GM19395 (cell line): Measurements from ENCODE around the gene EPHA5.

Experiments
- ATAC-seq: cut with Tn5 transposase; IDR thresholded peaks from one replicate; pipeline ENCODE4 v1.9.1; 2021; ENCODE audit warnings: mild to moderate bottlenecking, moderate library complexity; ENCODE audit not compliant: unreplicated experiment

EPHA5 gene

DNA sequence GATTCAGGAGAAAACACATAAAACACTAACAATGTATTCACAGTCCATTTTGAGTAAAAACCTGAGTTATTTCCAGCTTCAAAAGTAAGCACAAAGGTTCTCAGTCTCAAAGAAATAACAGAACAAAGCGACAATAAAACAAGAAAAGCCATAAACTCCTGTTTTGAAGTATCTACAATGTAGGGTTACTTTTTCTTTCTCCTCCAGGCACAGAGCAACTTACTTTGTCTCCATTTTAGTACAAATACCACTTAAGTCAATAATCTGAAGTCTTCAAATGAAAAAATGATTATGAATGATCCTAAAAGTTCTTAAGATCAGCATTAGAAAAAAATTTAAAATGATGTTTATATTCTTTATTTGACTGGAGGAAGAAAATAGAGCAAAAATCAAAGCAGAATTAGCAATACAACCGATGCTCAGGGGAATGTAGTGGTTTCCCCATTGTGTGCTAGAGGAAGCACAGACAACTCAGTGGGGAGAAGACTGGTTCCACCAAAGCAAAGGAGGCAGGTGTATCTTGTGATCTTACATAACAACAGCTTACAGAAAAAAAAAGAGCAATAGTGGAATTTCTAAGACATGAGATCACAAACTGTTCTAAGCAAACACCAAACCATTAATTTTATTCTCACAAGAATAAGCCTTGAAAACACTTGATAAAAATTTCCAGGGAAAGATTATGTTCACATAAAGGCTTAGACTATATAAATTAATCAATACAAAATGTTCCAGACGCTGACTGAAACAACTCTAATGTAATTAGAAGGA, 35.1 kb downstream of the EPHA5 start:
- no peak for ATAC-seq

DNA sequence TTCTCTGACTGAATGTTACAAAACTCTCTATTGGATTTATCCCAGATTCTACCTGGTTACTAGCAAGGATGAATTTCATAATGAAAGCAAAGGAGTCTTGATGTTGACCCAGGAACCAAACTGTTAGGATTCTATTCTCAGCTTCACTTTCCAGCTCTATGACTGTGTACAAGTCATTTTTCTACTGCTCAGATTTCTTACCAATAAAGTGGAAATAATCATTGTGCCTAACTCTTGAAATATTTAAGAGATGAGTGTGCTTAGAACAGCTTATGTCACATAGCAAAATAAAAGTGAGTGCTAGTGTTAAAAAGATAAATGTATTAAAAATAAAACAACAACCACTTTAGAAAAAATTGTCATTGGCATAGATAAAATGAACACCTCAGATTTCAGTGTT, 45.6 kb downstream of the EPHA5 start:
- no peak for ATAC-seq

DNA sequence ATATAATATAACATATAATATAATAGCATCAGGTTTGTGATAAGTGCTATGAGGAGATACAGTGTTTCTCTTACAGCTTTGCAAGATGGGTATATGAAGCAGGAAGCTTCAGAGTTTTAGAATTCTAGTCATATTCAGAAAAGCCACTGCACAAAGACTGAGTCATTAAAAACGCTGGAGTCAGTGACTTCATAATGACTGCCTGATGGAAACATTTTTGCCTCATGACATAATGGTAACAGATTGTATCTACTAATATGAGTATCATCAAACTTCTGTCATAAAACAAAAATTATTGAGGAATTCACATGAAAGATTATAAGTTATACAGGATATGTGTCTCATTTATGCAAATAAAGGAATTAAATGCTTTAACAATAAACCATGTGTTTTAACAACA, 46.8 kb downstream of the EPHA5 start:
- no peak for ATAC-seq

DNA sequence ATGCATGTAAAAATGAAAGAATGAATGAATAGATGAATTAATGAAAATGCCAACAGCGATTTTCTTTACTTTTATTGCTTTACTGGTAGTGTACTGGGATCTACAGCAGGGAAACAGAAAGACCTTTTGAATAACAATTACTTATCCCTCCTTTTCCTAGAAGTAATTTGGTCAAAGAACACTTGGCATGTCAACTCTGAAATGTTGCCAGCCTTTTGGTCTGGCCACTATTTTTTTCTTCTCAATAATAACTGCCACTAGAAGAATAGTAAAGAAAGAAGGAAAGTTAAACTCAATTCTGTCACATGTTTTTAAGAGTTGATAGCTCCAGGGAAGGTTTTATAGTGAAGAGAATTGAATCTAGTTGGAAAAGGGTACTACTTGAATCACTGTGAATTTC, 52.9 kb downstream of the EPHA5 start:
- ATAC-seq, result no peak

DNA sequence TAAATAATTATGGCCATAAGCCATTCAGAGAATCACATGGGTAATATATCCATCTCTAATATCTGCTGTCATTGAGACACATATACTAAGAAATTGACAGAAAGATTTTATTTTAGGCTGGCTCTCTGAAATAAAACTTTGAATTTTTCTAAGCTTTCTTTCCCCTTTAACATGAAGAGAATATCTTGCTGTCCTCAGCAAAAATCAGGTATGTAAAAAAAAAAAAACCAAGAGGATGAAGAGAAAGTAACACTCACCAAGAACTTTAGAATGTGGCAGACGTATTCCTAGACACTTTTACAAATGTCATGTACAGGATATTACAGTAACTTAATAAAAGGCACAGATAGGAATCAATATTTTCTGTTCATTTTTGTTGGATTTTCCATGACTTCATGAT, 65.8 kb downstream of the EPHA5 start:
- no peak for ATAC-seq

DNA sequence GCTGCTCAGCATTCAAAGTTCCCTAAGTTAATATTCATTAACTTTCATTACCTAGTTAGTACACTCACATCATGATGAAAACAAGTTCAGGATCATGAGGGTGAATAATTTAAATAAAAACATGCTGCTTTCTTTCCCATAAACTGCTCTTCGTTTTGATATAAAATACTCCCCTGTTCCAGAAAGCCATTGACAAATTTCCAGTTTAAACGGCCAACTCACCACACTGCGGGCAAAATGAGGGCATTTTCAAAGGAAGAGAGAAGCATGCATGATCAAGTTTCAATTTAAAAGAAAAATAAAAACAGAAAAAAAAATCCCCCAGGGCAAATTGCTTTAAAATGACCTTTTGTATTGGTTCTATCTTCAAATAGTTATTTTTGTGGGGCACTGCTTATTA, 69.6 kb downstream of the EPHA5 start:
- ATAC-seq, result no peak

DNA sequence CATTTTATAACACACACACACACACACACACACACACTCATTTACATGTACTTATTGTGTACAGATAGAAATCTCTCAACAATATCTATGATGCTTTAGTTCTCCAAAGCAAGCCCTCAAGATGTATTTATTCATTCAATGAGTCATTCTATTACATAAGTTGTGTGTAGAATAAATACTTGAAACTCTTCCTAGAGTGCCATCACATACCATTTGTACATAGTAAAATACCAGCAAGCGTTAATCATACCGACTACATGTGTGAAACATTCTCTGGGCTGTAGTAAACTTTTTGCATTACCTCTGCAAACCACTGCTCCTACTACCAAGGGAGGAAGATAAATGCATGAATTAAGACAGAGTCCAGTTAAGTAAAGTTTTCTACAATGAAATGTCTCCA, 70.9 kb downstream of the EPHA5 start:
- no peak for ATAC-seq

DNA sequence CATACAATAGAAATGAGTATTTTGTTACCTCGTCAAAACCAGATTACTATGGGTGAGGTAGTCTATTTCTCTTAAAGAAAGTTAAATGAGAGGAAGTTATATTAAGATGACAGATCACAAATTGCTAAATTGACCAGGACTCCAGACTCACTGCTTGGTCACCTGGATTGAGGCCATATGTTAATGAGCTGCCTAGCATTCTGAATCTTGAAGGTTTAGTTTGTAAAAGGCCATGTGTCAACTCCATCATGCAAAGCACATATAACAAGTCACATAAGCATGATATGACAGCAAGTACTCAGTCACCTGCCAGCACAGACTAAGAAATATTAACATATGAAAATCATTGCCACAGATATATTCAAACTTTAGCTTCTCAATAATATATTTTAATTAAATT, 72.6 kb downstream of the EPHA5 start:
- no peak for ATAC-seq

DNA sequence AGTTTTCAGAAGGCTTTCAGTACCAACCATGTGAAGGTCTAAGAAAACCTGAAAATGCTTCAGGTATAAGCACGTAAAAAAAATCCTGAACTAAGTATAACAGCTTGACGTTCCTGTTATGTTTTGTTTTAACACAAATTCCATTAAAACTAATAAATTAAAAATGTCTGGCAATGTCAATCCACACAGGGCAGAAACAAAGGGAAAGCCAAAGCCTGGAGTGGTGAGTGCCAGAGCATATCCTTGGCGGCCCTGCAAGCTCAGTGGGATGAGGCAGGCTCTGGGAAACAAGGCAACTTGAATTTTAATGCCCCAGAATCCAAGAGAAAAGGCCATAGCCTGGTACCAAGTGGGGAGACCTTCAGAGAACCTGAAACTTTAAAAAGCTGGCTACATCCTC, 78.2 kb downstream of the EPHA5 start:
- ATAC-seq, result no peak

DNA sequence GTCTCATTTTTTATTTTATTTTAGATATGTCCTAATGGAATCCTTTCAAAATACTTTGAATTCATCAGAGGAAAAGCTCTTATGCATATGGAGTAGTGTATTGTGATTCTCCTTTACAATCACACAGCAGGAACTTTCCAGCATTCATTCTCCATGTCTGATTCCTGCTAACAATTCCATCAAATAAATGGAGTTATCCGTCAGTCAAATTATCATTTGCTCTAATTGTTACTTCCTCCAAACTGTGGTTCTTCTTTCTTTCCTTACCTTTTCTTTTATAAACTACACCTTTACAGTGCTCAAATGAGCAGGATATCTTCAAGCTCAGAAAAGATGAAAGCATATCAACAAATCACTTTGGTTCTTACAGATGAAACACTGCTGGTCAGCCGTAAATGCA, 80.4 kb downstream of the EPHA5 start:
- no peak for ATAC-seq

DNA sequence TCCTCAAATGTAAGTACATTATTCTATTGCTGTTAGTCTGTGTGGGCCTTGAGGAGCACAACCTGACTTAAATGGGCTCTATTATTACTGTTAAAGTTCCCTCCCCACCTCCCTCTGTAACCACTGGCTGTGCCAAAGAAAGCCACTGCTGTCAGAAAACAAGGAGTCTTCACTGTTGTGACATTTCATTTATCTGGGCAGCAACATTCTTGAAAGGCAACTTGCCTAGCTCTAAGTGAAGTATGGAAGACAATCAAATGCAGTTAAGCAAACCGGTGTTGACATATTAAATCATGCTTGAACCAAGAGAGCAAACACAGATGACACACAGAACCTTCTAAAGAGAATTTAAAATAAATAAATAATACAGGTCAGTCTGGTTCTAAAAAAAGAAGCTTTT, 81.0 kb downstream of the EPHA5 start:
- no peak for ATAC-seq

DNA sequence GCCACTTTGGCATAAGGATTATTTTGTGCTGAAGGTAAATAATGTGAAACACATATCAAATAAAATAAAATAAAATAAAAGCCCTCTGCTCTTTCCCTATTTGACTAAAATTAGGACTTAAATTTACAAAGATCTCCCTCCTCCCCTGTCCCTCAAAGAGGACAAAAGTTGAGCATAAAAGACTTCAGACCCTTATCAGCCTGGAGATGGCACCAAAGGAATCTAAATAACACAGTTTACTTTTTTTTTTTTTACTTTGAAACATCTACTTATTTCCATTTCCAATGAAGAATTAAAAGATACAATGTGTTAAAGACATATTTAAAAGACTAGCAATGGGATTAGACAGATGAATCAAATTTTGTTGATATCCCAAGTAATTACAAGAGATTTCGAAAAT, 89.7 kb downstream of the EPHA5 start:
- no peak for ATAC-seq

DNA sequence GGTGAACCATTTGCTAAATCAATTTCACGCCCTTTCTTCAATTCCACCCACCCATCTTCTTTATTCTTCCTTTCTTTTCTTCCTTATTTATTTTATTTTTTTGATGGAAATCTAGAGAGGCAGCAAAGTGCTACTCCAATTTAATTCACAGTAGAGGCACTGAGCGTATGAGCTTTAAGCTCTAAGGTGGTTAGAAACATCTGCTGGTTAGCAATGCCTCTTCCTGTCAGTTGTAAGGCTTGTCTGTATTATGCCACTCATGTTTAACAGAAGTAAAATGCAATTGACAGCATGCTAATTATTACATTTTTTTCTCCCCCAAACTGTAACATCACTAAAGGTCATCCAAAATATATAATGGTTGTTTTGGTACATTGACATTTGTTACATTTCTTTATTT, 103.8 kb downstream of the EPHA5 start:
- ATAC-seq, result no peak

DNA sequence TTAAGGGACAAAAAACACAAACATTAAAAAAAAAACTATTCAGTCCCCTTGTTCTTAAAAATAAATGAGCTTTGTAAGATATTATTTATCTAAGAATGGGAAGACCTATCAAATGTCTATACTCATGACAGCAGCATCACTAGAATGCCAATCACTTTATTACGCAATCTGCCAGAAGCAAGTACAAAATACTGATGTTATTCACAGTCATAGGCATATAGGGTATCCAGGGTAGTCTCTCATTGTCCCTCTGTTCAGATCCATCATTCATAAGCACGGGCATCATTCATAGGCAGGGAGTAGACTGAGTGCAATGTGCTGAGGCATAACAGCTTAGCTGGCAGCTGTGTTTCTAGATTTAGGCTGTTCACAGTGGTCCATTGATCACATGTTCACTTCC, 109.1 kb downstream of the EPHA5 start:
- no peak for ATAC-seq

DNA sequence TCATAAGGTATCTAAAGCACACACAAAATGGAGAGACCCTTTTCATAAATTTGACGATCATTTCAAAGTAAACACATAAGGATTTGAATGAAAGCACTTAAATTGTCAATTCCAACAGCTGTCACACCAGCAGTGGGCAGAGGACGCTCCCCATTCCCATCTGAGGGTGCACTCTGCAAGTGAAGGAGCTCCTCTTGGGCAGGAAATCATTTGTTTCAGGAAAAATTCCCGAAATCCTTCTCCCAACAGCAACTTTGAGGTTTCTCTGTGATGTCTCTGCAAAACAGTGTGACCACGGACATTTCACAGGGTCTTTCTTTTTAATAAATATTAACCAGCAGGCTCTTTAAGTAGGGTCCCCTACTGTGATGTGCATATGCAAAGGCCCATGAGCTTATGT, 111.0 kb downstream of the EPHA5 start:
- ATAC-seq, result no peak

DNA sequence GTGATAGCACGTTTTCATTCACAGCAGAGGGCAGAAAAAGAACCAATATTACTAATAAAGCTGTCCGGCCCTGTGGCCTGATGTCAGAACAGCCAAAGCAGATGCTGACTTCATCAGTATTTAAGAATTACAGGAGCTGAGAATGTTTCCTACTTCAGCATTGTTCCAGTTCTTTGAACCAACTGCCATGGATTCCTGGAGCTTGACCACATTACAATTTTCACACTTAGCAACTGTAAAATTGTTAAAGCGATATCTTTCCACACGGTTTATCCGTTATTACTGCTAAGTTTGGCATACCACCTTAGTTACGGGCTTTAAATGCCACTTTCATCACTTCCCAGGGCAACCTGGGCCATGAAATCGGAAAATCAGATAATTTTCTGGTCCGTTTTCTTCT, 118.2 kb downstream of the EPHA5 start:
- ATAC-seq, result no peak

DNA sequence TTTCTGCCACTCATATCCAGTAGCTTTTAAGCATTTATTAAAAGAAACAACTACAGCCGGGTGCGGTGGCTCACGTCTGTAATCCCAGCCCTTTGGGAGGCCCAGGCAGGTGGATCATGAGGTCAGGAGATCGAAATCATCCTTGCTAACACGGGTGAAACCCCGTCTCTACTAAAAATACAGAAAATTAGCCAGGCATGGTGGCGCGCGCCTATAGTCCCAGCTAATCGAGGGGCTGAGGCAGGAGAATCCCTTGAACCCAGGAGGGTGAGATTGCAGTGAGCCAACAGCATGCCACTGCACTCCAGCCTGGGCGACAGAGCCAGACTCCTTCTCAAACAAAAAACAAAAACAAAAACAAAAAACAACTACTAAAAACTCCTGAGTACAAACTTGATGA, 119.8 kb downstream of the EPHA5 start:
- ATAC-seq, result no peak

DNA sequence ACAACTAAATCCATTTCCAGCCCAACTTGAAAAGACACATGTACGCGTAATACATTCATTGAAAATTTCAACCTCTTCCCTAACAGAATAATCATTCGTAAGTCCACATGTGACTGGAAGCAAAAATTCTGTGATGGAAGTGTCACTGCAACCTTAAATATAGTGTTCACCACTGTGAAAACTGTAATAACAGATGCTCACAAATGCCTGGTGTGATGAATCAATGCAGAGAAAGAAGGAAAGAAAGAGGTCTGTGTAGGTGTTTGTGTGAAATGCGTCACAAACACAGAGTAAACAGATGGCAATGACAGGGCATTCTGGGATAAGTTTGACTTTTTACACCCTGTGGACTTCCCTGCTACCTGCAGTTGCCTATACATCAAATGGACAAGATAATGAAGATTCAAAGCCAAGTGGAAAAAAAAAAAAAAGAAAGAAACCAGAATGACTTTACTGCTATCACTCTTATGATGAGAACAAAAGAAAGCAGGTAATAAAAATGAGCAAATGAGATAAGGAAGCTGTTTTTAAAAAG, 123.3 kb downstream of the EPHA5 start:
- no peak for ATAC-seq

DNA sequence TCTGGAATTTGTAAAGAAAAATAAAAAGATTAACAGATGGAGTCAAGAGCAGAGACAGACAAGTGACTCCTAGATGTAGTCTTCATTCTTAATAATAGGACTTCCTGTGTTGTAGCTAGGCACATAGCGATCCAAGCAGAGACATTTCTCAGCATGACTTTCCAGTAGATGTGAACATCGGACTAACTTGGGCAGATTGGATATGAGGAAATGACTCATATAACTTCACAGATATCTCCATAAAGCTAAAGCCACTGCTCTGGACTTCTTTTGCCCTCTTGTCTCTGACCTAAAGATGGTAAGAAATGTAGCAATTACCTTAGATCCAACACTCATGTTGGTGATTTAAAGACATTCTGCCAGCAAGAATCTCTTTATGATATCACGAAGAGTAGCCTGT, 131.7 kb downstream of the EPHA5 start:
- ATAC-seq, result no peak

DNA sequence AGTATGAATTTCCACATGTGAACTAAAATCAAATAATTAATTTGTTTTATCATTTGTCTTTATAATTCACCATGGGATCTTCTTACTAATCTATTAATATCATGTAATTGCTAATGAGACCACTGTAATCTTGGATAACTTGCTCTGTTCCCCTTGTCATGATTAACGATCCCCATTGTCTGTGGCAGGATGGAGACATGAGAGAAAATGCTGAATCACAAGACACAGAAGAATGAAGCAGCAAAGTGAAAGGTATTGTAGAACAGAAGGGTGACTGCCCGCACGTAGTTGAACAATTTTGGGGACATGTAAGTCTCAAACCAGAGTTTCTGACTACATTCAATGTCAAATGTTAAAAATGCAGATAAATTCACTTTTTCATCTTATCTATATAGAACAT, 135.2 kb downstream of the EPHA5 start:
- ATAC-seq, result no peak

DNA sequence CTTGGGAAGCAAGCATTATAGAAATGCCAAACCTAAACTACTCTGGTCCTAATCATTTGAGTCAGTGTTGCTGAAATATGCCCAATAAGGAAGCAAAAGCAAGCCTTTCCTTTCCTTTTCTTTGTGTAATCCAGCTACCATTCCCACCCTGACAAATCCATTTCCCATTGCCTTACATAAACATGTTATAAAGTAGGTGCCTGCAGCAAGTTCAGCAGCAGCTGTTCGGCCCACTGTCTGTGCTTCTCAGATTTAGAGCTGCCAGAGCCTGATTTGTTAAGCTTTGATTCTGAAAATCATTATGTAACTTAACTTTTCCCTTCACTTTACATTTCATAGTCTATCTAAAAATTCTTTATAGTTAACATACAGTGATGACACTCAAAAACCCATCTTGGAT, 148.6 kb downstream of the EPHA5 start:
- no peak for ATAC-seq

DNA sequence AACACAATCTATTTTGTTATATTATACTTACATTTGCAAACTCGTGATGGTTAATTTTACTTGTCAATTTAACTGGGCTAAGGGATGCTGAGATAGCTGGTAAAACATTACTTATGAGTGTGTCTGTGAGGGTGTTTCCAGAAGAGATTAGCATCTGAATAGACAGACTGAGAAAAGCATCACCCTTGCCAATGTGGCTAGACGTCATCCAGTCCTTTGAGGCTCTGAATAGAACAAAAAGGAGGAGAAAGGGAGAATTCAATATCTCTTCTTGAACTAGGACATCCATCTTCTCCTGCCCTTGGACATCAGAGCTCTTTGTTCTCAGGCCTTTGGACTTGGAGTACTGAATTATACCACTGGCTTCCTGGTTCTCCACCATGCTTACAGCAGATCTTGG, 154.6 kb downstream of the EPHA5 start:
- ATAC-seq, result no peak

DNA sequence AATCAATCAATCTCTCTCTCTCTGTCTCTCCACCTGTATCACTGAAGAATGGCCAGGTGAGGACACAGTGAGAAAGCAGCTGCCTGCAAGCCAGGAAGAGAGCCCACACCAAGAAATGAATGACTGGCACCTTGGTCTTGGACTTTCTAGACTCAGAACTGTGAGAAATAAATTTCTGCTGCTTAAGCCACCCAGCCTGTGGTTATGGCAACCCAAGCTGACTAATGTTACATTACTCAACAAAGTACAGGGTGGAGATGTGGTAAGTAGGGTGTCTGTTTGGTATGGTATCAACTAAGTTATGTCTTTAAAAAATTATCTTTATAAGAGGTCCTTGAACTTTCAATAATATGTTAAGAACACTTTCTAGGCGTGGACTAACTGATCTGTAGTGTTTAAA, 159.3 kb downstream of the EPHA5 start:
- no peak for ATAC-seq
